ENCODE results near the gene ARFGEF2.

ARFGEF2 gene

DNA sequence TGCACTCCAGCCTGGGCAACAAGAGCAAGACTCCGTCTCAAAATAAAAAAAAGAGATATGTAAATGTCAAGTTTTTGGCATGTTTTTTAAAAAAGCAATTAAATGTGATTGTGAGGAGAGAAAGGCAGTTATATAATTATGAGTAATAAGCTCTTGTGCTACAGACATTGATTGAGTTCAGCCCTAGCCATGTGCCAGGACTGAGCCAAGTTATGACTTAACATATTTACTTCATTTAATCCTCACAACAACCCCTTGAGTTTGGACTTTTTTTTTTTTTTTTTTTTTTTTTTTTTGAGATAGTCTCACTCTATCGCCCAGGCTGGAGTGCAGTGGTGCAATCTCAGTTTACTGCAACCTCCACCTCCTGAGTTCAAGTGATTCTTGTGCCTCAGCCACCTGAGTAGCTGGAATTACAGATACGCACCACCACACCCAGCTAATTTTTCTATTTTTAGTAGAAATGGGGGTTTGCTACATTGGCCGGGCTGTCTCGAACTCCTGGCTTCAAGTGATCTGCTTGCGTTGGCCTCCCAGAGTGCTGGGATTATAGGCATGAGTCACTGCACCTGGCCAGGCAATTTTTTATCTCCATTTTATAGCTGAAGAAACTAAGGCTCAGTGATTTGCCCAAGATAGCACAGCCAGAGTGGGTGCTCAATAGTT lies 109.6 kb downstream of the ARFGEF2 start:
- TF ChIP-seq CTCF (IDR thresholded peaks at IDR 0.05; ENCODE audit: insufficient read depth, low read length, poor library complexity, severe bottlenecking): no peak
- no peak for DNase-seq (ENCODE audit: extremely low read depth, insufficient read length)
- H3K36me3 ChIP-seq (ENCODE audit: control insufficient read depth, insufficient read depth, low read length): peaks cover 15% of the 10 kb centered on the region
- H3K4me3 ChIP-seq (replicated peaks; ENCODE audit: low read depth, low read length): no peak overlapping the region
- H3K27me3 ChIP-seq (replicated peaks; ENCODE audit: control insufficient read depth, insufficient read depth, low read length): no peaks in the 10 kb centered on the region

GRCh38 chr20:49032455-49032854 lies 110.9 kb downstream of the ARFGEF2 start:
- Histone ChIP-seq H3K27me3 (replicated peaks; ENCODE audit: control insufficient read depth, insufficient read depth, low read length) (no peaks in the 10 kb centered on the region), H3K4me3 (replicated peaks; ENCODE audit: low read depth, low read length) (no peak overlapping the region), H3K36me3 (ENCODE audit: control insufficient read depth, insufficient read depth, low read length) (peaks cover 15% of the 10 kb centered on the region)
- no peak for TF ChIP-seq CTCF (IDR thresholded peaks at IDR 0.05; ENCODE audit: insufficient read depth, low read length, poor library complexity, severe bottlenecking)
- no peak for DNase-seq (ENCODE audit: extremely low read depth, insufficient read length)

DNA sequence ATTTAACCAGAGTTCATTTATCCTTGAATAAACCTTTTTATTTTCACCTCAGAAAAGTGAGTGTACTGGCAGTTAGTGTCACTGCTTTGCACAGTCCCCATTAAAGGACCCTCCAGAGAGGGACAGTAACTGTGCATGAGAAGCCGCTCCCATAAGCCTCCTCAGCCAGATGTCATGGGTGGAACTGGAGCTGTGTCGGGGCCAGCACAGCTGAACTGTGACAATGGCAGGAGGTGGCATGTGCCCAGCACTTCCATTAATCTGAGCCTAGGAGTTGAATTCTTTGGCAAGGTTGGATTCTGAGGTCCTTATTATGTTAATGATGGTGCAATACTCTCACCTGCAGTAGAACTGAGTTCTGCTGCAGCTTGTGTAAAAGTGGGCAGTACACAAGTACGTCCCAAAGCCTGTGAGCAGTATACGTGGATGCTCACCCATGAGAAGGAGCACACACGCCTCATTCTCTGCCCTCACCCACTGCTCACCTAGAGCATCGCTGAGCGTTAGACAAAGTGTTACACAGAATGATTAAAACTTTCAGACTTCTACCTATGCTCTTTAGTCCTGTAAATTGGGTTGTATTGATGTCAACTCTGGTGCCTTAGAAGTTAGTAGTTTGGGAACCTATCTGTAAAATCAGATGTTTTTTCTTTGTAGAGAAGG lies 112.7 kb downstream of the ARFGEF2 start:
- no peaks in the 10 kb centered on the region for H3K27me3 ChIP-seq (replicated peaks; ENCODE audit: control insufficient read depth, insufficient read depth, low read length)
- peaks cover 12% of the 10 kb centered on the region for H3K36me3 ChIP-seq (ENCODE audit: control insufficient read depth, insufficient read depth, low read length)
- no peak overlapping the region for H3K4me3 ChIP-seq (replicated peaks; ENCODE audit: low read depth, low read length)
- no peak for DNase-seq (ENCODE audit: extremely low read depth, insufficient read length)
- TF ChIP-seq CTCF (IDR thresholded peaks at IDR 0.05; ENCODE audit: insufficient read depth, low read length, poor library complexity, severe bottlenecking): no peak

GRCh38 chr20:49037962-49038387 lies 116.5 kb downstream of the ARFGEF2 start:
- Histone ChIP-seq H3K4me3 (replicated peaks; ENCODE audit: low read depth, low read length) (no peak overlapping the region), H3K27me3 (replicated peaks; ENCODE audit: control insufficient read depth, insufficient read depth, low read length) (no peaks in the 10 kb centered on the region), H3K36me3 (ENCODE audit: control insufficient read depth, insufficient read depth, low read length) (peaks cover 8% of the 10 kb centered on the region)
- DNase-seq (ENCODE audit: extremely low read depth, insufficient read length): no peak
- TF ChIP-seq CTCF (IDR thresholded peaks at IDR 0.05; ENCODE audit: insufficient read depth, low read length, poor library complexity, severe bottlenecking): no peak

- H3K36me3 ChIP-seq (ENCODE audit: control insufficient read depth, insufficient read depth, low read length): no peaks in the 10 kb centered on the region; the same call in none of the 2 replicates
- TF ChIP-seq CTCF (IDR thresholded peaks at IDR 0.05; ENCODE audit: insufficient read depth, low read length, poor library complexity, severe bottlenecking): no peak
- DNase-seq (ENCODE audit: extremely low read depth, insufficient read length): no peak
Measured at GRCh38 chr20:49039854-49040253, 118.3 kb downstream of the ARFGEF2 start.

More at GRCh38 chr20:49039854-49040253, 118.3 kb downstream of the ARFGEF2 start:
- no peaks in the 10 kb centered on the region for H3K27me3 ChIP-seq (replicated peaks; ENCODE audit: control insufficient read depth, insufficient read depth, low read length)
- H3K4me3 ChIP-seq (replicated peaks; ENCODE audit: low read depth, low read length): no peak overlapping the region
